ENCODE measurements around the gene CFAP410.

Gene CFAP410

DNA sequence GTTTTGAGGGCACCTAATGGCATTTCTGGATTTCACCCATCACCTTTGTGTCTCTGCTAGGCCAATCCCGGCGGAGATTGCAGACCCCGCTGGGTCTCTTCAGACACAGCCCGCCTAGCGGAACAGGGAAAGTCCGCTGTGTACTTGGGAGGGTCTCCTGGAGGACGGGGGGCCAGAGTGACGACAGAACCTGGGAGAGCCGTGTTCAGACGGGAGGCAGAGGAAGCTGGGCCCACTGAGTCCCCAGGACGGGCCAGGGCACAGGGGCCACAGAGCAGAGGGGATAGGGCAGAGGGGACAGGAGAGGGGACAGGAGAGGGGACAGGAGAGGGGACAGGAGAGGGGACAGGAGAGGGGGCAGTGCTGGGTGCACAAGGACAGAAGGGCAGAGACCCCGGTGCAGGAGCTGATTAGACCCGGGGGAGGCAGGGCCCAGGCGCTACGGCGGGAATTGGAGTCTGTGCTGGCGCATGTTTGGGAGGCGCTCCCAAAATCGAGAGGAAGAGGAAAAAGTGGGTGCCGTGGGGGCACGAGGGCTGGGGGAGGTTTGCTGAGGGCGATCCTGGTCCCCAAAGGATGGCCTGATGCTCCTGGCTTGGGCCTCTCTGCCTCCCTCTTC, 26.9 kb upstream of the CFAP410 start:
- TF ChIP-seq, protein P1, sequence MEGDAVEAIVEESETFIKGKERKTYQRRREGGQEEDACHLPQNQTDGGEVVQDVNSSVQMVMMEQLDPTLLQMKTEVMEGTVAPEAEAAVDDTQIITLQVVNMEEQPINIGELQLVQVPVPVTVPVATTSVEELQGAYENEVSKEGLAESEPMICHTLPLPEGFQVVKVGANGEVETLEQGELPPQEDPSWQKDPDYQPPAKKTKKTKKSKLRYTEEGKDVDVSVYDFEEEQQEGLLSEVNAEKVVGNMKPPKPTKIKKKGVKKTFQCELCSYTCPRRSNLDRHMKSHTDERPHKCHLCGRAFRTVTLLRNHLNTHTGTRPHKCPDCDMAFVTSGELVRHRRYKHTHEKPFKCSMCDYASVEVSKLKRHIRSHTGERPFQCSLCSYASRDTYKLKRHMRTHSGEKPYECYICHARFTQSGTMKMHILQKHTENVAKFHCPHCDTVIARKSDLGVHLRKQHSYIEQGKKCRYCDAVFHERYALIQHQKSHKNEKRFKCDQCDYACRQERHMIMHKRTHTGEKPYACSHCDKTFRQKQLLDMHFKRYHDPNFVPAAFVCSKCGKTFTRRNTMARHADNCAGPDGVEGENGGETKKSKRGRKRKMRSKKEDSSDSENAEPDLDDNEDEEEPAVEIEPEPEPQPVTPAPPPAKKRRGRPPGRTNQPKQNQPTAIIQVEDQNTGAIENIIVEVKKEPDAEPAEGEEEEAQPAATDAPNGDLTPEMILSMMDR (IDR thresholded peaks at IDR 0.05): no peak

DNA sequence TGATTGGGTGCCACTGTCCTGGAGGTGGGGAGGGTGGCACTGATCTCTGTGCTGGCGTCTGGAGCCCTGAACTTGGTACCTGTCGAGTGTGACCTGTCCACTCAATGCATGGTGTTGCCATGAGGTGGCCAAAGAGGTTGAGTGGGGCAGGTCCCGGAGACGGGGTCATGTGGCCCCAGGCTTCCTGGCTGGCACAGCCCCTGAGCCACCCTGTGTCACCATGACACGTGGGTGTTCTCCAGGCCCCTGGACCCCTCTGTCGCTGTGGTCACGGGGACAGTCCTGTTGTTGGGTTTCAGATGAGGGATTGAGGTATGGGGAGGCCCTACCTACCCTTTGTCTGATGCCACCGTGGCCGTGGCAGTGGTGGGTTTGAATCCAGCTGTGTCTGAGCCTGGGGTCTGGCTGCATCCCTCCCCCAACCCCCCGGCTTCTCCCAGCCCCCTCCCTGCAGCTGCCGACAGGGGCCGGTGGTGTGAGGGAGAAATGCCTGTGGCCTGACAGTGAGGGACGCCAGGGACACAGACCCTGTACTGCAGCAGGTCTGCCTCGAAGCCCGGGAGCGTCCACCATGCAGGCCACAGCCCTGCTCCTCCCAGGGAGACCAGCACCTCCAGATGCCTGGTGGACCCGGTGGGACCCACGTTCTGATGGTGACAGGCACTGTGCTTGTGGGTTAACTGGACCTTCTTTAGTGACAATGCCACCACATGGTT, 26.2 kb upstream of the CFAP410 start:
- TF ChIP-seq, protein P1 (IDR thresholded peaks at IDR 0.05): no peak

DNA sequence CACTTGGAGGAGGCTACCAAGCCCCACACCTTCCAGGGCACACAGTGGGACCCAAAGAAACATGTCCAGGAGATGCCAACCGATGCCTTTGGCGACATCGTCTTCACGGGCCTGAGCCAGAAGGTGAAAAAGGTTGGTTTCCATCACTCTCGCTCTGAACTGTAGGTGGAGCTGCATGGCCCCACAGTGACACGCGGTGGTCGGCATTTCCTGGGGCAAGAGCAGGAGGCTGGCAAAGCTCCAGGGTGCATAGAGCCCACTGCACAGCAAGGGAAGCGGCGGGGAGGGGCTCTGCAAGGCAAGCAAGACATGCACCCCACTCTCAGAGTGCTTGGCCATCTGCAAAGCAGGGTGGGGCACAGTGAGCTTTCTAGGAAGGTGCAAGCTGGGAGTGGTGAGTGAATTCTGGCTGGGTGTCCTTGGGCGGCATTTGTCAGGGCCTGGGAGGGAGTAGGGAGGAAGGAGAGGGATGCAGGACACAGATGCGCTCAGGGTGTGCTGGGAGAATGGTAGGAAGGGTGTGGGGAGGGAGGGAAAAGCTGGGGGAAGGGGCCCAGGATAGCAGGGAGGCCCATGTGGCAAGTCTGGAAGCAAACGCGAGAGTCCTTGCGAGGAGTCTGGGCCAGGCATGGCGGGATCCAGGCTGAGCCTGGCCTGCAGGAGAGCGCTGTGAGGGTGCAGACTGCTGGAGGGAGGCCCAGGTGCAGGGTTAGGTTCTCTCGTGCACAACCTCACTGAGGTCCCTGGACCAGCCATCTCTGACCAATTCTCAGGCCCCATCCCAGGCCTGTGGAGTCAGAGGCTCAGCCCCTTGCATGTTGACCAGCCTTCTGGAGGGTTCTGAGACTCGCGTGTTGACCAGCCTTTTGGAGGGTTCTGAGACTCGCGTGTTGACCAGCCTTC, 25.2 kb upstream of the CFAP410 start:
- TF ChIP-seq, protein P1 (IDR thresholded peaks at IDR 0.05): no peak

DNA sequence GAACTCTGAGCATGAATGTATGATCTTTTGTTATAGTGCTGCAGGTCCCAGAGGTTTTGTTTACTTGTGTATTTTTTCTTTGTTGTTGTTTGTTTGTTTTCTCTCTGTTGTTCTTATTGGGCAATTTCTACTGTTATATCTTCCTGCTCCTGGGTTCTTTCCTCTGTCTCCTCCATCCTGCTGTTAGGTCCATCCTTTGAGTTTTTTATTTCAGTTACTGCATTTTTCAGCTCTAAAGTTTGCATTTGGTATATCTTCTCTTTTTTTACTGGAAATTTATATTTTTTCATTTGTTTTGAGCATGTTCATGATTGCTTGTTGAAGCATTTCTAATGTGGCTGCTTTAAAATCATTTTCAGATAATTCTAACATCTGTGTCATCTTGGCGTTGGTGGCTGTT, 24.1 kb upstream of the CFAP410 start:
- TF ChIP-seq, protein P1 (IDR thresholded peaks at IDR 0.05): no peak

DNA sequence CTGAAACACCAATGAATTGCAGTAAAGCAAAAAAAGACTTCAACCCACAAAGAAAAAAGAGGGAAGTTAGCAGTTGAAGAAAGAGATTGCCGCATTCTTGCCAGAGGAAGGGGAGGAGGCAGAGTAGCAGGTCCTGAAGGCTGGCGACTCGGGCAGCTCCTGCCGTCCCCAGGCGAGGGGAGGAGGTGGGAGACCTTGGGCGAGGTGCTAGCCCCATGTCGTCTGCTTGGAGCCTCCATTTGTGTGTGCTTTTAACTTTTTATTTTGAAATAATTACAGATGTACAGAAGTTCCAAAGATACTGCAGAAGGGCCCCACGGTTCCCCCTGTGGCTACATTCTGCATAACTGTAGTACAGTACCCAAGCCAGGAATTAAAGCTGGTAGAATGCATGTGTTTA, 21.0 kb upstream of the CFAP410 start:
- TF ChIP-seq, protein P1 (IDR thresholded peaks at IDR 0.05): no peak

DNA sequence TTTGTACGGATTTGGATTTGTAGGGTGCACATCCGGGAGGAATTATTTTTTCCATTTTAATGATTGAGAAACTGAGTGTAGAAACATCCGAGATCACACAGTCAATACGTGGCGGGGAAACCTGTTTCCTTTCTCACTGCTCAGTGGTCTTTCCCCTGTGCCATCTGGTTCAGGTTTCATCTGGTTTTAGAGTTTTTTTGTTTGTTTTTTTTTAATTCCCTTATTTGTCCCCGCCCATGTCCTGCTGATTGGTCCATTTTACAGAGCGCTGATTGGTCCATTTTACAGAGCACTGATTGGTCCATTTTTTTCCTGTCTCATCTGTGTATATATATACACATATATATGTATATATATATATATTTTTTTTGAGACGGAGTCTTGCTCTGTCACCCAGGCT, 20.2 kb upstream of the CFAP410 start:
- TF ChIP-seq, protein P1 (IDR thresholded peaks at IDR 0.05): no peak

DNA sequence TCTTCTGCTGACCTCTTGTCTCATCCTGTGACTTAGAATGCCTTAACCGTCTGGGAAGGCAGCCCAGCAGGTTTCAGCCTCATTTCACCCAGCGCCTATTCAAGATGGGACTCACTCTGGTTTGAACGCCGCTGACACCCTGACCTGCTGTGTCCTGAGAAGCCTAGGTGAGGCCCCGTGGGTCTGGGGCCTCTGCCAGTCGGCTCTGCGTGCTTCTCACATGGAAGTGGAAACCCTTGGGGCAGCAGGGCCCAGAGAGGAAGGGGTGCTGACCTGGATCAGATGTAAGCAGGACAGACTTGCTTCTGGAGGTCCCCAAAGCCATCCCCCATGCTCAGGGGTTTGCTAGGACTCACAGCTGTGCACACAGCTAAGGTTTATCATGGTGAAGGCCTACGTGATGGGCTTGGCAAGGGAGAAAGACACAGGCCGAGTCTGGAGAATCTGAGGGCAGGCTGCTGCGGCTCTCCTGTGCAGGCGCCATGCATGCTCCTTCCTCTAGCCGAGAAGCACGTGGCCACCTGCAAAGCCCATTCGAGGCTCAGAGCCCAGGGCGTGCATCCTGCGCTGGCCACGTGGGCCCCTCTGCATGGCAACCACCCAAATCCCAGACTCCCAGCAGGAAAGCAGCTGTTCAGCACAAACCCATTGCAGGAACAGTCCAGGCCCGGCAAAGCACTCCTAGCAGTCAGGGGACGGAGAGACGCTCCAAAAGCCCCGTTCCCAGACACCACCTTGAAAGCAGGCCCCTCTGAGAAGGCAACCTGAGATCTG, 18.1 kb upstream of the CFAP410 start:
- TF ChIP-seq, protein P1 (IDR thresholded peaks at IDR 0.05): no peak

All from LNCAP (cell line).